Measurements from ENCODE around the gene FIS1.
"Not testable (repeated sequence)": the region's sequence is repeated elsewhere in the genome, so short reads cannot be mapped to it uniquely, and the experiment has no call there.

FIS1 gene

DNA sequence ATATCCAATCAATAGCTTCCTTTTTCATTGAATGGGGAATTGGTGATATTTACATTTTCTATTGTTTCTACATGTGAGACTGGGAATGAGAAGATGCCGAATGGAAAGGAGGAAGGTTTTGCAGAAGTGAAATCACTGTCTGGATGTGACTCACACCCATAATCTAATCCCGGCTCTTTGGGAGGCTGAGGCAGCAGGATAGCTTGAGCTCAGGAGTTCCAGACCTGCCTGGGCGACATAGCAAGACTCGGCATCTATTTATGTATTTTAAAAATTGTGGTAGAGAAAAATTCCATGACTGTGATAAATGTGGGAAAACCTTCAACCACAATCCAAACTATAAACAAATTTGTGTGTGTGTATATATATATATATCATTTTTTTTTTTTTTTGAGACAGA, 10.9 kb upstream of the FIS1 start:
- no peak for DNase-seq (ENCODE audit: low read depth)

DNA sequence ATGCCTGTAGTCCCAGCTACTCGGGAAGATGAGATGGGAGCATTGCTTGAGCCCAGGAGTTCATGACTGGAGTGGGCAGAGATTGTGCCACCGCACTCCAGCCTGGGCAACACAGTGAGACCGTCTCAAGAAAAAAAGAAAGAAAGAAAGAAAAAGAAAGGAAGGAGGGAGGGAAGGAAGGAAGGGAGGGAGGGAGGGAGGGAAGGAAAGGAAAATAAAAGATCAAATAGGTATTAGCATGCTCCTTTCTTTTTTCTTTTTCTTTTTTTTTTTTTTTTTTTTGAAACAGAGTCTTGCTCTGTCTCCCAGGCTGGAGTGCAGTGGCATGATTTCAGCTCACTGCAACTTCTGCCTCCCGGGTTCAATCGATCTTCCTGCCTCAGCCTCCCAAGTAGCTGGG, 8.3 kb upstream of the FIS1 start:
- not testable (repeated sequence) for DNase-seq (ENCODE audit: low read depth)

GRCh38 chr7:101251871-101252659, 7.2 kb upstream of the FIS1 start:
- peak; percentile 98 for DNase-seq (ENCODE audit: low read depth)

DNA sequence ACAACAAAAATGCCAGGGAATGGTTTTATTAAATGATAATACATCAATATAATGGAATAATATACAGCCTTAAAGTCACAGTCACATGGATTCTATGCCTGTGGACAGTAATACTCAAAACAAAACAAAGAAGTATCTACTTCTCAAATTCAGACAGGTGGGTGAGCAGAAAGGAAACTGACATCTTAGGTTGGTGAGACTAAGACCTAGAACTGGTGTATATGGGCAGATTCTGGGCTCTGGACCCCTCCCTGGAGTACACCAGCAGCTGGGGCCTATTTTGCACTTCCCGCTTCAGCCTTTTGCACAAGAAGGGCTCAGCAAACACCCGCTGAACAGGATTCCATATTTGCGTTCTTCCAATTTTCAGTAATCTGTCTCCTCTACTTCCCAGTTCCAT, 5.4 kb upstream of the FIS1 start:
- DNase-seq (ENCODE audit: low read depth), result no peak

GRCh38 chr7:101248276-101248675, 3.4 kb upstream of the FIS1 start:
- no peak for DNase-seq (ENCODE audit: low read depth)

DNA sequence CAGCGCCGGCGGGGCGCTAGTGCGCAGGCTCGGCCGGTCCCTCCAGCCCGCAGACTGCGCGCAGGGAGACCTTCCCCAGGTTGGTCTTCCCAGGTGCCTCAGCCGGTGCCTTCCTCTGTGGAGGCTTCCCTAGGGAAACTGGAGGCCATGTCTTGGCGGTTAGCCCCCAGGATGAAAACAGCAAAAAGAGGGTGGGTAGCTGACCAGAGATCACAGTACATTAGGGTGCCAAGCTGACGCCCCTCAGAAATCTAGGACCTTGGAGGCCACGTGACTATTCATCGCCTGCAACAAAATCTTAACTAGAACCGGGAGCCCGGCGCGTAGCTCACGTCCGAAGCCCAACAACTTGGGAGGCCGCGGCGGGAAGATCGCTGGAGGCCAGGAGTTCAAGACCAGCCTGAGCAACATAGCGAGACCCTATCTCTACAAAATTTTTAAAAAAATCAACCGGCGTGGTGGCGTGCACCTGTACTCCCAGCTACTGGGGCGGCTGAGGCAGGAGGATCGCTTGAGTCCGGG, 327 bp upstream of the FIS1 start:
- DNase-seq (ENCODE audit: low read depth), result no peak

GRCh38 chr7:101243646-101244374, 1.1 kb downstream of the FIS1 start:
- no peak for DNase-seq (ENCODE audit: low read depth)

- no peak for DNase-seq (ENCODE audit: low read depth)
Measured at GRCh38 chr7:101241443-101242349, 3.2 kb downstream of the FIS1 start.

GRCh38 chr7:101241015-101241363, 3.9 kb downstream of the FIS1 start:
- DNase-seq (ENCODE audit: low read depth), result no peak

DNA sequence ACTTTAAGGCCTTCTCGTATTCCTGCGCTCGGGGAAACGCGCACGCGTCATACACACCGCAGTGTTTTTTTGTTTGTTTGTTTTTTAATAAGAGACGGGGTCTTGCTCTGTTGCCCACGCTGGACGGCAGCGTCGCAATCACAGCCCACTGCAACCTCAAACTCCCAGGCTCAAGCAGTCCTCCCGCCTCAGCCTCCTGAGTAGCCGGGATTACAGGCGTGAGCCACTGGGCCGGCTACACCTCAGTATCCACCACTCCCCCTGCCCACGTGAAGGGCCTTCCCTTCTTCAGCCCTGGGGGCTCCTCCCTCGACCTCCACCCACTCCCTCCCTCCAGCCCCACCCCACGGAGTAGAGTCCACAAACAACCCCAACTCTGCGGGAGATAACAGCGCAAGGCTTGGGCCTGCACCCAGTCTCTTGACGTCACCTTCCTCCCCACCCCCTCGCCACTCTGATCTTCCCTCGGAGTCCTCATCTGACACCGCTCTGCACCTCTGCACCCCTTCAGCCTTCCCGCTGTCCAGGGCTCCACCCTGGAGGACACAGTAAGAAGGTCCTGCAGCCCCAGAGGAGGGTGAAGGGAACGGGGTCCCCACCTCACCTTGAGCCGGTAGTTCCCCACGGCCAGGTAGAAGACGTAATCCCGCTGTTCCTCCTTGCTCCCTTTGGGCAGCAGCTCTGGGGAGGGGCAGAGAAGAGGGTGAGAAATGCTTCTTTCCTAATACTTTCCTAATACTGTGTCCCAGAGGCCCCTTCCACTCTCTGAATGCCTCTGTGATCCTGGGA, 4.5 kb downstream of the FIS1 start:
- DNase-seq (ENCODE audit: low read depth), result no peak

DNA sequence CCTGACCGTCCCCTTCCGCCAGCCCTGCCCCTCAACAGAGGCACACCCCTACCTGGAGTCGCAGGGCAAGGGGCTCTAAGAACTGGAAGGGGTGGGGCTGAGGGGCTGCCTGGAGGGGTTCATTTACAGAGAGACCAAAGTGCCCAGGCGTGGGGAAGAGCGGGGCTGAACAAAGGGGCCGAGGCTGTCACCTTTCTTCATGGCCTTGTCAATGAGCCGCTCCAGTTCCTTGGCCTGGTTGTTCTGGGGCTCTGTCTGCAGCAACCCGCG, 5.0 kb downstream of the FIS1 start:
- no peak for DNase-seq (ENCODE audit: low read depth)

DNA sequence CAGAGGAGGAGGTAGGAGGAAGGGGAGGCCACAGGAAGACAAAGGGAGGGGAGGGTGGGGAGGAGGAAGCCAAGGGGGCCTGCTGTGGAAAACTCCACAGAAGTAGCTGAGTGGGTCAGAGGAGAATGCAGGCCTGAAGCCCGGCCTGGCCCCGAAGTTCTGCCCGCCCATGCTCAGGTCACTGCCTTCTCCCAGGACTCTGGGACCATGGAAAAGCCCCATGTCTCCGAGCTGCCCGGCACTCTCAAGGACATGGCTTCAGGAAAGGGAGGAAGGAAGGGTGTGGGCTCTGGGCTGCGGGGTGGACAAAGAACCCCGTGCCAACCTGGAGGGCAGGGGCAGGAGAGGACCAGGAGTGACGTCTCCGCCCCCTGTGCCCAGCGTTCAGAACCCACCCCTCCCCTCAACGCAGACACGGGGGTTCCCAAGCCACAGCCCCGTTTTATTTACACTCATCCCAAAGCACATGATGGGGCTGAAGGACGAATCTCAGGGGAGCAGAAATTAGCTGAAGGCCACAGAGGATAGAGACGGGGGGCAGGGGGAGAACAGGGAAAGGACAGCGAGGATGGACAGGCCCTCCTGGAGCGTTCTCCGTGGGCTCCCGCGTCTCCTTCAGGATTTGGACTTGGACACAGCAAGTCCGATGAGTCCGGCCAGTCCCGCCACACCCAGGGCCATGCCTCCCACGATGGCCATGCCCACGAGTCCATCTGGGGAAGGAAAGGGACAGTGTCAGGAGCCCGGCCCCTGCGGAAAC, 5.5 kb downstream of the FIS1 start:
- no peak for DNase-seq (ENCODE audit: low read depth)

GRCh38 chr7:101238226-101239182, 6.4 kb downstream of the FIS1 start:
- no peak for DNase-seq (ENCODE audit: low read depth)

DNA sequence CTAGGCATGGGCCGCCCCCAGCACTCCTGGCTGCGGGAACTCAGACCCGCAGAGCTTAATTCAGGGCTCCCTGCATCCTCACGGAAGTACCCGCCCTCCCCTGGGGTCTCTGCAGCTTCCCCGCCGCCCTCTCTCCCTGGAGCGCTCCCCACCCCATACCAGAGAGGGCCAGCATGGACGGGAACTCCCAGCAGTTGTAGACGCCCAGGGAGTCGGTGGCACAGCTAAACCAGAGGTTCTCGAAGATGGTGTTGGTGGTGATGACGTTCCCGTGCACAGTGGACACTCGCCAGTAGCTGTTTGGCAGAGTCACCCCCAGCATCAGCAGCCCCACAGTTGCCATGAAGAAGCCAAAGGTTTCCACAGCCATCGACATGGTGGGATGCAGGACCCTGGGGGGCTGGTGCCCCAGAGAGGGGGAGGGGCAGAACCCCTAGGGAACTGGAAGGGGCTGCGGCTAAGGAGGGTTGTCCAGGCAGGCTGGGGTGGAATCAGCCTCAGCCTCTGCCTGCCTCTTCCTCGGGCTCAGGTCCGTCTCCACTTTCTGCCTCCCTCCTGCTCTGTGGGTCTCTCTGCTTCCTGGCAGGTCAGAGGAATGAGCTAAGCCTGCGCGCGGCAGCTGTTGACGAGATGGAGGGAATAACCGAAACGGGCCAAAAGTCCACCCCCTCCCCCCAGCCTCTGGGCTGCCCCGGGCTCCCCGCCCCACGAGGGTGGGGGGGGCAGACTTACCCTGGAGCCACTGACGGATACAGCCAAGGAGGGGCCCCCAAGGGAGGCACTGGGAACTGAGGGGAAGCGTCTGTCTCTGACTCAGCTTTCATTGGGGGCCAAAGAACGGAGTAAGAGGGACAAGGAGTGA, 7.4 kb downstream of the FIS1 start, which contains the start of gene CLDN15:
Gene CLDN15, minus strand, starts transcription at position 597 of the 862 bp plus-strand sequence. Its CDS starts 221 bp downstream, at position 376.
- DNase-seq (ENCODE audit: low read depth), result no peak

DNA sequence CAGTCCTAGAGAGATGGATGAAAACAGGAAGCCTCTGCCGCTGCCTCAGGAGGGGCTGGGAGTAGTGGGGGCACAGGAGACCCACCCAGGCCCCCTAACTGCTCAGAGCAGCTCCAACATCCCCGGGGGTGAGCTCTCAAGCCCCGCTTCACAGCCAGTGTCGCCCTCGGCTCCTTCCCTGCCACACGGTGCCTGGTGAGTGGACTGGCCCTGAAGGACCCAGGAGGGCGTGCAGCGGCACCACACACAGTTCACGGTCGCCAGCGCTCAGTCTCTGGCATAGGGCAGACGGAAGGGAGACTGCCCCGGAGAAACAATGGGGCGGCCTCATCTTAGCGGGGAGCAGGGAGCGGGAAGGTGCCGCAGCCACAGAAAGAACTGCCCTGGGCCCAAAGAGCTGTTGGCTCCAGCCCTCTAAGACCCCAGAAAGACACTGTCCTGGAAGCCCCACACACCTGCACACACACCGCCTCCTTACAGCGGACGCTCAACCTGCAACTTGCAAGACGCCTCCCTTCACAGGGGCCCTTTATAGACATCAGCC, 8.5 kb downstream of the FIS1 start:
- DNase-seq (ENCODE audit: low read depth), result no peak

- DNase-seq (ENCODE audit: low read depth), result no peak
Measured at GRCh38 chr7:101235522-101235921, 9.4 kb downstream of the FIS1 start.

GRCh38 chr7:101235050-101235449, 9.8 kb downstream of the FIS1 start:
- no peak for DNase-seq (ENCODE audit: low read depth)

- no peak for DNase-seq (ENCODE audit: low read depth)
Measured at GRCh38 chr7:101234636-101235035, 10.2 kb downstream of the FIS1 start.

All from T follicular helper cell (primary cell).